HepG2 (cell line): Measurements from ENCODE around the gene P4HB. TPM values are rescaled to one million over a fixed set of nuclear protein-coding genes. Genes with fewer than 3 reads are reported as not detected.

ENCODE experiments used
- DBP ChIP-seq: sonication (generic); formaldehyde crosslinking; IDR thresholded peaks from 2 replicates; pipeline ENCODE4 v1.4.0; 2020; ENCODE audit warnings: missing genetic modification reagents; ENCODE audit errors: not compliant biosample characterization
- FLYWCH1 ChIP-seq: sonication (generic); formaldehyde crosslinking; IDR thresholded peaks from 2 replicates; pipeline ENCODE4 v1.8.1; 2023; ENCODE audit warnings: mild to moderate bottlenecking, missing genetic modification reagents
- HIVEP1 ChIP-seq: sonication (generic); formaldehyde crosslinking; IDR thresholded peaks from 2 replicates; pipeline ENCODE4 v1.4.0; 2020; ENCODE audit warnings: mild to moderate bottlenecking, missing genetic modification reagents
- JUND ChIP-seq: sonication (generic); formaldehyde crosslinking; IDR thresholded peaks from 2 replicates; pipeline ENCODE4 v1.8.0; 2022; ENCODE audit warnings: mild to moderate bottlenecking, missing genetic modification reagents
- KDM1A ChIP-seq: IDR thresholded peaks from 2 replicates; pipeline ENCODE4 v1.6.1; 2016; ENCODE audit warnings: missing compliant biosample characterization
- MED1 ChIP-seq: sonication (generic); formaldehyde crosslinking; IDR thresholded peaks from 2 replicates; pipeline ENCODE4 v1.4.0; 2020; ENCODE audit warnings: missing genetic modification reagents
- MED8 ChIP-seq: sonication (generic); formaldehyde crosslinking; IDR thresholded peaks from 2 replicates; pipeline ENCODE4 v1.8.1; 2023; ENCODE audit warnings: mild to moderate bottlenecking, missing genetic modification reagents; ENCODE audit not compliant: insufficient replicate concordance
- PREB ChIP-seq: sonication (generic); formaldehyde crosslinking; IDR thresholded peaks from 2 replicates; pipeline ENCODE4 v1.4.0; 2020; ENCODE audit warnings: missing genetic modification reagents
- TARDBP ChIP-seq: sonication (generic); formaldehyde crosslinking; IDR thresholded peaks from 2 replicates; pipeline ENCODE4 v1.8.0; 2022; ENCODE audit warnings: mild to moderate bottlenecking, missing genetic modification reagents
- ZNF282 ChIP-seq: fragments of 450-650 bp; IDR thresholded peaks from 2 replicates; pipeline ENCODE4 v1.6.1; 2018; ENCODE audit not compliant: partially characterized antibody
- ZNF343 ChIP-seq: sonication (generic); formaldehyde crosslinking; IDR thresholded peaks from 2 replicates; pipeline ENCODE4 v1.4.0; 2020; ENCODE audit warnings: mild to moderate bottlenecking, missing genetic modification reagents
- ZNF367 ChIP-seq: sonication (generic); formaldehyde crosslinking; IDR thresholded peaks from 2 replicates; pipeline ENCODE4 v1.4.0; 2020; ENCODE audit warnings: missing genetic modification reagents, borderline replicate concordance
- ZNF574 ChIP-seq: sonication (generic); formaldehyde crosslinking; IDR thresholded peaks from 2 replicates; pipeline ENCODE4 v1.4.0; 2020; ENCODE audit warnings: missing genetic modification reagents
- ZNF580 ChIP-seq: IDR thresholded peaks from 2 replicates; pipeline ENCODE4 v1.6.1; 2016; ENCODE audit warnings: low read depth, borderline replicate concordance
- ZNF646 ChIP-seq: sonication (generic); formaldehyde crosslinking; IDR thresholded peaks from 2 replicates; pipeline ENCODE4 v1.9.0; 2021; ENCODE audit warnings: mild to moderate bottlenecking, missing genetic modification reagents
- ZSCAN12 ChIP-seq: sonication (generic); formaldehyde crosslinking; IDR thresholded peaks from 2 replicates; pipeline ENCODE4 v1.9.0; 2021; ENCODE audit warnings: mild to moderate bottlenecking, missing genetic modification reagents
- polyA plus RNA-seq, 8 experiments: library from polyadenylated mRNA; depleted of rRNA in 3 of 8; stranded (reverse) in 7 of 8; unstranded in 1 of 8; fragments of >200 nt; fragmentation: Illumina TruSeq in 4 of 8; extraction: Trizol in 4 of 8; gene quantifications; 2 replicates each; pipeline versions ENCODE4 v1.2.1 to v1.2.3, GENCODE V29; 2011 to 2016; ENCODE audit warnings: low read depth in 4 of 8, missing spikeins in 1 of 8, mixed read lengths in 1 of 8; ENCODE audit not compliant: insufficient read depth in 1 of 8
- total RNA-seq, 5 experiments: library from RNA; depleted of rRNA; stranded (reverse); fragments of >200 nt; fragmentation: Illumina TruSeq; extraction: Trizol; gene quantifications; 2 replicates each; pipeline ENCODE4 v1.2.3, GENCODE V29; 2016; ENCODE audit warnings: low read depth in 1 of 5

The P4HB gene
- total and polyA plus RNA-seq, 2 of the 13 experiments (the other 11 are each of a cell fraction or from before 2014, with no cell fraction given): 185 to 782 TPM

- TF ChIP-seq ZNF574 (CRISPR knock-in tag) (peak; percentile 11), ZSCAN12 (no peak), KDM1A (CRISPR knock-in tag) (no peak), ZNF580 (CRISPR knock-in tag) (no peak), TARDBP (CRISPR knock-in tag) (peak; percentile 68), MED1 (CRISPR knock-in tag) (peak; percentile 3; the same call in 1 of the 2 replicates), ZNF646 (CRISPR knock-in tag) (no peak), ZNF343 (CRISPR knock-in tag) (peak; percentile 62; the same call in 1 of the 2 replicates), JUND (CRISPR knock-in tag) (peak; percentile 23), PREB (CRISPR knock-in tag) (no peak), HIVEP1 (CRISPR knock-in tag) (peak; percentile 35), MED8 (CRISPR knock-in tag) (peak; percentile 71), FLYWCH1 (CRISPR knock-in tag) (no peak), DBP (CRISPR knock-in tag) (no peak), ZNF282 (no peak), ZNF367 (CRISPR knock-in tag) (0 out of 2 replicates have a peak, but pooled peaks have one; percentile 39)
These were observed 7.0 kb upstream of the P4HB start (continued) for GRCh38 chr17:81867170-81867990.
